HG03460 (cell line): ENCODE measurements around the gene PRUNE2.

Experiments
- ATAC-seq: cut with Tn5 transposase; IDR thresholded peaks from one replicate; pipeline ENCODE4 v1.9.1; 2021; ENCODE audit not compliant: unreplicated experiment

Gene PRUNE2

GRCh38 chr9:76662476-76663281 lies 243.2 kb downstream of the PRUNE2 start:
- ATAC-seq, result no peak

DNA sequence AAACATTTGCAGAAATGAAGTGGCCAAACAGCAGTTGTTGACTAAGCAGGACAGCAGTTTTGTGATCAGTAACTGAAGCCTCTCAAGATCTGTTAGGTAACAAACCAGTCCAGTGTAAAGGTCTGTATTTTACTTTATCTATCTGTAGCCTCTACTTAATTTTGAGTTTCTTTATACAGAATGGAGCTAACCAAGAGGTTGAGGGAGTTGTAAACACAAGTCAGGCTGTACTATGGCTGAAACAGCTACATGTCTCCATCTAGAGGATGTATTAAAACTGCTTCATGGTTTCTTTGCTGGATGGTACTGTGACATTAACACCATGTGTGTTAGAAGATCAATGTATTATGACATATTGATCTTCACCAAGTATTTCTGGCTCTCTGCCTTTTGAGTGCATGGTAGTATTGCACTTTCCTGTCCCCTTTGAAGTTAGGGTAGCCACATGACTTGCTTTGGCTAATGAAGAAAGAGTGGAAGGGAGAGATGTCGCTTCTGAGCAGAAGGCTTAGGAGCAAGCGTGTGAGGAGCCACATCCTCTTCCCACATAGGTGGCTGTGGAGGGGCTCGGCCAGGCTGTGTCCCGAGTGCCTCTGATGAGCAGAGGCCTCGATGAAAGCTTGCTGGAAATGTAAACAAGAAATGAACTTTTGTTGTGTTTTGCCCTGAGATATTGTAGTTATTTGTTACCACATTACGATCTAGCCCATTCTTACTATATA lies 247.2 kb downstream of the PRUNE2 start:
- peak; percentile 87 for ATAC-seq

DNA sequence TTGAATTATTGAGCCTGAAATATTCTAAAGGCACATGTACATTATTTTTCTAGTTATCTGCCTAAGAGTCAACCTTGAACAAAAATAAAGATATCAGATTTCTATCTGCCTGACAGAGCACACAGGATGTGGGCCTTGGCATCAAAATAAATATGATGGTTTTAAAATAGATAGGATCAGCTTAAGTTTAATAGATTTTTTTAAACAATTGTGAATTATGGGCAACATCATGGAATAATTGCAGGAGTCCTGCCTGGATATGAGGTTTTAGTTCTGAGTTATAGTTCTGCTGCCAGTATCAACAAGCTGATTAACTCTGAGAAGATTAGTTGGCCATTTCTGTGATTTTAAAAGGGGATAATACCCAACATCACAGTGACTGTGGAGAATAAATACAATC lies 248.6 kb downstream of the PRUNE2 start:
- no peak for ATAC-seq

DNA sequence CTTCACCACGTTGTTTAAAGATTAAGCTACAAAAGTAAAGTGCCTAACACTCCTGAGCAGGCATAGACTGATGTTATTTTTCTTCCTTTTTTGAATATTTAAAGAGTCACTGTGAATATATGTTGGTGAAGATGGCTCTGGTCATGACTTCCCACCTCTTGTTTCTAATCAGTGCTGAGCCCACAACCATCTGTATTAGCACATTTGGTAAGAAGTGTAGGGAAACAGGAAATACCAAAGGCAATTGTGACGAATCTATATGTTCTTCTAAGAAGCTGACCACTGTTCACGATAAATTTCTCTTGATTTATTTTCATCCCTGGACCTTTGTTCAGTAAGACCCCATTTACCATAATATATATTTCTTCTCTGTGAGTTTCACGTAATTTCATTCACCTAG lies 249.9 kb downstream of the PRUNE2 start:
- no peak for ATAC-seq

GRCh38 chr9:76655121-76655541 lies 250.8 kb downstream of the PRUNE2 start:
- ATAC-seq, result no peak

DNA sequence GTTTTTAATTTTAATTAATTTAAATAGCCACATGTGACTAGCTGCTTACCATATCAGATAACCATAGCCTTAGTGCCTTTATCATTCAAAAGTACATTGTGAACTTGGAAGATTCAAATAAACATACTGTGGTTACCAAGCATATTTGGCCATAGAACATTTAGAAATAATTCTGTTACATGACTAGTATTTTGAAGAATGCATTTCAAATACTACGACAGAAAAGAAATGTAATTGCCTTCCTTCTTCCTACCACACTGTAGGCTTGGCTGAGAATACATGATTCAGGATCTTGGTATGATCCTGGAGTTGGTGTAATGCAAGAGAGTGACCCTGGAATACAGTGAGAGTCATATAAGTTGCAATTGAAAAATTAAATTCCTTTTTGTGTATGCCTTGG lies 251.3 kb downstream of the PRUNE2 start:
- ATAC-seq, result no peak

- no peak for ATAC-seq
Measured at GRCh38 chr9:76654051-76654461, 251.9 kb downstream of the PRUNE2 start.

DNA sequence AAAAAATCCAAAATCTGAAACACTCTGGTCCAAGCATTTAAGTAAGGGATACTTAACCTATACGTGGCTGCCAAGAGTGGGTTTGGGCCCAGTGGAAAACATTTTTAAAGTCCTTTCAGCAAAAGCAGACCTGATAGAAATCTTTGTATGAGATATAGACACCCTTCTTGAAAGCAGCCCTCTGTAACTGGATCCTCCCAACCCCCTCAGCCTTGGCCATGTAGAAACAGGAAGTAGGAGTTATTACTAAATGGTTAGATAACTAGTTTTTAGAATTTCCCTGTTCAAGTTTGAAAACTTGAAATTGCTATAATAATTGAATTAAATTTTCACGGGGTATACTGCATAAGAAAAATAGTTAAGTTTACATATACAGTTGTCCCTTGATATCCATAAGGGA lies 253.0 kb downstream of the PRUNE2 start:
- ATAC-seq, result no peak

- ATAC-seq, result no peak
Measured at GRCh38 chr9:76651119-76651705, 254.7 kb downstream of the PRUNE2 start.

- no peak for ATAC-seq
Measured at GRCh38 chr9:76650692-76651091, 255.2 kb downstream of the PRUNE2 start.

- no peak for ATAC-seq
Measured at GRCh38 chr9:76649894-76650293, 256.0 kb downstream of the PRUNE2 start.

DNA sequence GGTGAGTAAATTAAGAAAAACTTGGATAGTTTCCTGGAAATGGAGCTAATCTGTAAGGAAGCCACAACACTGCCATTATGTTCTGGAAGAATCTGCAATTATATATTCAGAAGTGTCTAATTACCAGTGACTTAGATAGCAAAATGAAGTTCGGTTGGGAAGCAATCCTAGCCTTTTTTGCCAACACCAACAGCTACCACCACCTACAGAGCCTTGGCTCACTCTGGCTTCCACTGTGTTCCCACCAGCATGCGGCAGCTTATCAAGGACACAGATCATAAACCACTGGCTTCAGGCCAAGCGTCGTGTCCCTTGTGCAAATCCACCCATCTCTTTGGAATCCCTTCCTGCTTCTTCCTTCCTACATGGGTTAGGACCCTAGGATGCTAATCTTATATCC lies 259.7 kb downstream of the PRUNE2 start:
- ATAC-seq, result no peak

GRCh38 chr9:76644647-76645250 lies 261.2 kb downstream of the PRUNE2 start:
- ATAC-seq, result no peak

DNA sequence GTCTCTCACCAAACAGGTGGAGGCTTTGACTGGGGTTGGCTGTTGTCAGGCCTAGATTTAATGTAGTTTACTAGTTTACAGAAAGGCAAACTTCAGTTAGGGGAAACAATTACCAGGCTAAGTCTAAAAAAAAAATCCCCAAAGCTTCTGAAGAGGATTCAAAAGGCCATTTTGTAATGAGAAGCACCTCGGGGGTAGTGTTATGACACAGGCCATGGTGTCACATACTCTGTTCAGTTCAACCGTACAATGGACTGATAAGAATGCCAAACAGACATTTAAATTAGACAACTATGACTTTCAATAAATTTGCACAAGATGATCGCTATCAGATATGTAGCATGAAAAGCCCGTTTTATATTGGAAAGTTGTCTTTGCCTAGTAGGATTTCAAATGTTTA lies 261.7 kb downstream of the PRUNE2 start:
- ATAC-seq, result peak; percentile 13

GRCh38 chr9:76643399-76644117 lies 262.4 kb downstream of the PRUNE2 start:
- peak; percentile 94 for ATAC-seq

GRCh38 chr9:76642701-76643209 lies 263.2 kb downstream of the PRUNE2 start:
- ATAC-seq, result no peak

DNA sequence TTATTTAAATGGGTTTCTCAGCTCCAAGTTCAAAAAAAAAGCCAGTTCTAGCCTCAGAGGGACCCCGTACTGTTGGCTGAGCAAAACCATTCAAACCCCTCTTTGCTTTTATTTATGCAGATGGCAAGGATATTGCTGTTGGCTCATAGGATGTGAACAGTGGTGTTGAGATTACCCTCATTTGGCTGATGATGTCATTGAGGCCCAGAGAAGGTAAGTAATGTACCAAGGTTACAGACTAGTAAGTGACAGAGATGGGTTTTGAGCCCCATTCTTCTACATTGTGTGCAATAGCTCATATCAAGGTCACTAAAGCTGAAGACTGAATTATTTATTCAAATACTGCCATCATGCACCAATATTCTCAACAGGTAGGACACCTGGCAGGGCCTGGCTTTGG lies 263.8 kb downstream of the PRUNE2 start:
- no peak for ATAC-seq

DNA sequence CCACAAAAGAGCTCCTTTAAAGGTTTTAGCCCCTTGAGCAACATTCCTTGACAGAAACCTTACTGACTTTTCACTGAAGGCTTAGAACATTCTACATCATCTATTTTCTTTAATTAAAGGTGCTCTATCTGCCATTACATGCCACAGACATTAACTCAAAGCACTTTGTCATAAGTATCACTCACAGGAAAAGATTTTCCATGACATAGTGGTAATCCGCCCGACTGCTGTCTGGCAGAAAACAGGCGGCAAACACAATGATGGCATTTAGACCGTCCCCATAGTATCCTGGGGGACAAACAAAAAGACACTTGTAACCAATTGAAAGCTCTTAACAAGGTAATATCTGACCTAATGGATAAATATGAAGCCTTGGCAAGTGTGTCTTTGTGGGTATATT lies 267.9 kb downstream of the PRUNE2 start:
- ATAC-seq, result no peak

- ATAC-seq, result no peak
Measured at GRCh38 chr9:76637416-76637815, 268.5 kb downstream of the PRUNE2 start.

DNA sequence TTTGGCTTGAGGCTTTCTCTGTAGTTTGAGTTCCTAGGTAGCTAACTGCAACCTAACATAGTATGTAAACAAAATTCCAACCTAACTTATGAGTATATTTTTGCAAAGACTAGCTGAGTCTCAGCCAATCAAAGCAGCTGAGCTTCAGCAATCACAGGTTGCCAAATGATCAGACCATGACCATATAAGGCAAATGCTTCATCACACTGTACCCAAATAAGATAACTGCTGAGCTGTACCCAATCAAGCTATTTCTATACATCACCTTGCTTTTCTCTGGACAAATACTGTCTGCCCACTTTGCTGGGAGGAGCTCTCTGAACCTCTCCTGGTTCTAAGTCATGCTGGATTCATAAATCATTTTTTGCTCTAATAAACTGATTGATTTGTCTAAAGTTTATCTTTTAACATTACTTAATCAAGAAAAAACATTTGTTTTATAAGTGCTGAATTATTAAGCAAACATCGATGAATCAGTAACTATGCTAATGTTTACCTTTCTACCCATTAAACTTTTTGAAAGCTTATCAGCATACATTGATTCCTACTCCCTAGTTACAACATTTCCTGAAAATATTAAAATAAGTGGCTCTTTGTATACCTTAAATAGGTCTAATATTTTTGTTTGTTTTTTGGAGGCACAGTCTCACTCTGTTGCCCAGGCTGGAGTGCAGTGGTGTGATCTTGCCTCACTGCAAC lies 271.4 kb downstream of the PRUNE2 start:
- no peak for ATAC-seq
